Spleen (tissue), 11 donors: Measurements from ENCODE around the gene C10orf62. TPM values are rescaled to one million over a fixed set of nuclear protein-coding genes. Genes with fewer than 3 reads are reported as not detected.

Source experiments
- DNase-seq: peaks from one replicate; pipeline ENCODE4 v3.0.0-alpha.2; 2020
- H3K27ac ChIP-seq, 8 donors: fragments of 200-600 bp; sonication (generic) in 7 of 8; 1 replicate in 4 of 8; 2 replicates in 4 of 8; pipeline versions ENCODE4 v1.5.0 to v1.8.0; 2016 to 2021; ENCODE audit warnings: inconsistent platforms in 4 of 8, mild to moderate bottlenecking in 4 of 8, moderate library complexity in 1 of 8
- H3K27me3 ChIP-seq, 7 donors: fragments of 200-600 bp; sonication (generic) in 6 of 7; replicated peaks in 1 of 7; 1 replicate in 4 of 7; 2 replicates in 3 of 7; pipeline versions ENCODE4 v1.5.0 to v1.8.0; 2016 to 2021; ENCODE audit warnings: inconsistent platforms in 3 of 7, mild to moderate bottlenecking in 1 of 7
- H3K36me3 ChIP-seq, 6 donors: fragments of 200-600 bp; sonication (generic) in 5 of 6; 1 replicate in 4 of 6; 2 replicates in 2 of 6; pipeline versions ENCODE4 v1.5.0 to v1.8.0; 2016 to 2021; ENCODE audit warnings: inconsistent platforms in 2 of 6
- H3K4me1 ChIP-seq, 6 donors: fragments of 200-600 bp; sonication (generic) in 5 of 6; 1 replicate in 3 of 6; 2 replicates in 3 of 6; pipeline versions ENCODE4 v1.5.0 to v1.8.0; 2016 to 2021; ENCODE audit warnings: inconsistent platforms in 3 of 6
- H3K4me3 ChIP-seq, 8 donors: fragments of 200-600 bp; sonication (generic) in 7 of 8; 1 replicate in 4 of 8; 2 replicates in 4 of 8; pipeline versions ENCODE4 v1.5.0 to v1.8.0; 2016 to 2021; ENCODE audit warnings: inconsistent platforms in 4 of 8, mild to moderate bottlenecking in 4 of 8, moderate library complexity in 2 of 8
- H3K9me3 ChIP-seq, 8 donors: fragments of 200-600 bp; sonication (generic) in 7 of 8; 1 replicate in 4 of 8; 2 replicates in 4 of 8; pipeline versions ENCODE4 v1.5.0 to v1.8.0; 2016 to 2021; ENCODE audit warnings: inconsistent platforms in 4 of 8
- POLR2A ChIP-seq, 3 donors: fragments of 450-650 bp; IDR thresholded peaks; one replicate each; pipeline ENCODE4 v1.5.1; 2017; ENCODE audit warnings: antibody characterized with exemption in 3 of 3, mild to moderate bottlenecking in 1 of 3
- POLR2AphosphoS5 ChIP-seq, 3 donors: sonication (generic); formaldehyde crosslinking; IDR thresholded peaks; one replicate each; pipeline ENCODE4 v1.5.1; 2017; ENCODE audit warnings: antibody characterized with exemption in 3 of 3
- WGBS, 5 donors: extraction: QIAGEN DNeasy Blood & Tissue Kit in 3 of 5; methylation state at CpG; one replicate each; pipeline versions ENCODE4 v1.1.5 to v1.1.7; 2013 to 2018; 5-methylcytosine and 5-hydroxymethylcytosine counted together
- intact Hi-C: fragments of 100-400 bp; cut with DNase I; formaldehyde crosslinking; loops from one replicate; pipeline ENCODE4 v1.15.0; 2023; ENCODE audit warnings: low total_unique reads
- polyA plus RNA-seq, 3 donors: library from polyadenylated mRNA; stranded (reverse); fragments of 200-250 nt; gene quantifications; one replicate each; pipeline ENCODE4 v1.2.1, GENCODE V29; 2013
- total RNA-seq, 7 donors: library from RNA; depleted of rRNA in 3 of 7; stranded (reverse); fragments of >200 nt in 3 of 7; fragmentation: NEBNext Ultra II Directional in 4 of 7; extraction: Animal tissue kit (Norgen Biotek cat#: 25700) in 4 of 7; gene quantifications; one replicate each; pipeline versions ENCODE4 v1.1.0 to v1.2.1, GENCODE V29; 2016 to 2021
- TF ChIP-seq, protein P1 (sequence below), 11 experiments: fragments of 200-600 bp in 7 of 11; fragments of 450-650 bp in 4 of 11; sonication (generic) in 4 of 11; IDR thresholded peaks in 8 of 11; conservative IDR thresholded peaks in 3 of 11; 1 replicate in 7 of 11; 2 replicates in 4 of 11; pipeline versions ENCODE4 v1.4.0 to v1.8.0; 2016 to 2021; ENCODE audit warnings: antibody characterized with exemption in 11 of 11, inconsistent platforms in 4 of 11, mild to moderate bottlenecking in 1 of 11
- donor health status: healthy with polysubstance abuse.
- donor health status: DM: no; HTN: no; CAD: no; lungs with moderate emphysema.
- donor health status: DM: no; HTN: no; CAD: no.
- donor health status: Bipolar disorder and iron deficiency.
- donor health status: healthy.
- donor health status: DM: no; HTN: no; CAD: no.
- donor health status: DM: yes; HTN: yes; CAD: no.

Gene C10orf62
- total and polyA plus RNA-seq, 10 donors = not detected

DNA sequence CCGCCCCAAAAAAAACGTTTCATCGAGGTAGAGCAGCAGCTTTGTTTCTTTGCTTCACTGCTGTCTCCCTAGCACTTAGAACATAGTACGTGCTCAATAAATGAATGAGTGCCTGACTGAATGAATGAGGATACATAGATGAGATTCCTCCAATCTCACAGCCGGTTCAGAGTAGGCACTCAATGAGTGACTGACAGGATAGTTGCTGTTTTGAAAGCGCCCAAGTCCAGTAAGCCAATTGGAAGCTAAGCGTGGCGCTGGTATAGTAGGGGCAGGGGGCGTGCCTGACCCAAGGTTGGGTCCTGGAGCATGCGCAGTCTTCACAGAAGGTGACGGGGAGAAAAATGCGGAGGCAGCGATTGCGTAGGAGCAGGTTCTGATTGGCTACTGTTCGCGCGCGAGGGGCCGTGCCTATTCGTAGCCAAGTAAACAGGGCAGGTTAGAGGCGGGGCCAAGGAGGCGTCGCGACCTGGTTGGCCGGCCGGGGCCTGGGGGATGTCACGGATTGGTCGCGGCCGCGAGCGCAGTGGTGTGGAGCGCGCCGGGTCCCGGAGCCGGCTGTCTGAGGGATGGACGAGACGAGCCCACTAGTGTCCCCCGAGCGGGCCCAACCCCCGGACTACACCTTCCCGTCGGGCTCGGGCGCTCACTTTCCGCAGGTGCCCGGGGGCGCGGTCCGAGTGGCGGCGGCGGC, 50.8 kb downstream of the C10orf62 start, which contains the start of gene PI4K2A:
PI4K2A (plus strand) TSS at position 498 of the 694 bp plus-strand sequence; CDS start at position 570, 72 bp downstream.
- peak within 1 kb of the TSS; percentile 31 to 95 (median 90) for H3K27ac ChIP-seq
- peaks cover 0 to 20% (median 3%) of the 10 kb centered on the region in 6 donors for H3K36me3 ChIP-seq
- H3K9me3 ChIP-seq = no peaks in the 10 kb centered on the region
- peak in 1 of 3 donors; percentile 56 for TF ChIP-seq POLR2A (IDR thresholded peaks at IDR 0.05)
- TF ChIP-seq POLR2AphosphoS5 (IDR thresholded peaks at IDR 0.05) = peak; percentile 88 to 96 (median 94)
- TF ChIP-seq, protein P1, sequence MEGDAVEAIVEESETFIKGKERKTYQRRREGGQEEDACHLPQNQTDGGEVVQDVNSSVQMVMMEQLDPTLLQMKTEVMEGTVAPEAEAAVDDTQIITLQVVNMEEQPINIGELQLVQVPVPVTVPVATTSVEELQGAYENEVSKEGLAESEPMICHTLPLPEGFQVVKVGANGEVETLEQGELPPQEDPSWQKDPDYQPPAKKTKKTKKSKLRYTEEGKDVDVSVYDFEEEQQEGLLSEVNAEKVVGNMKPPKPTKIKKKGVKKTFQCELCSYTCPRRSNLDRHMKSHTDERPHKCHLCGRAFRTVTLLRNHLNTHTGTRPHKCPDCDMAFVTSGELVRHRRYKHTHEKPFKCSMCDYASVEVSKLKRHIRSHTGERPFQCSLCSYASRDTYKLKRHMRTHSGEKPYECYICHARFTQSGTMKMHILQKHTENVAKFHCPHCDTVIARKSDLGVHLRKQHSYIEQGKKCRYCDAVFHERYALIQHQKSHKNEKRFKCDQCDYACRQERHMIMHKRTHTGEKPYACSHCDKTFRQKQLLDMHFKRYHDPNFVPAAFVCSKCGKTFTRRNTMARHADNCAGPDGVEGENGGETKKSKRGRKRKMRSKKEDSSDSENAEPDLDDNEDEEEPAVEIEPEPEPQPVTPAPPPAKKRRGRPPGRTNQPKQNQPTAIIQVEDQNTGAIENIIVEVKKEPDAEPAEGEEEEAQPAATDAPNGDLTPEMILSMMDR (IDR thresholded peaks at IDR 0.05 in 8 of 11, conservative IDR thresholded peaks at IDR 0.05 in 3 of 11) = peak in 4 of 11 experiments; percentile 10 to 47 (median 28)
- peak; percentile 99 for DNase-seq
- 2 to 3% (median 3%) methylated on average over 27 to 54 of the region's 54 CpGs for WGBS, 5 donors
- peak within 1 kb of the TSS; percentile 42 to 95 (median 80) for H3K4me3 ChIP-seq
- intact Hi-C loops = no loop called here
- no peaks in the 10 kb centered on the region for H3K27me3 ChIP-seq
- peaks cover 11 to 33% (median 19%) of the 10 kb centered on the region in 6 donors for H3K4me1 ChIP-seq

Other genes starting within 250 kb of the C10orf62 start
- gene RRP12, start 188.4 kb upstream of the C10orf62 start, total RNA-seq = 10 to 100 TPM; 13.4 to 51.4 (median 24.6) TPM
- gene RRP12, start 188.4 kb upstream of the C10orf62 start, polyA plus RNA-seq = 10 to 100 TPM; 12.3 to 30.3 (median 25.1) TPM
- 100 to 1,000 TPM; 144 to 235 (median 197) TPM for gene PGAM1, start 163.5 kb upstream of the C10orf62 start, total RNA-seq
- gene PGAM1, start 163.5 kb upstream of the C10orf62 start, polyA plus RNA-seq = 100 to 1,000 TPM in 1 of 3 donors, 10 to 100 TPM in 2; 51.4 to 146 (median 98.8) TPM
- gene EXOSC1, start 143.7 kb upstream of the C10orf62 start, total RNA-seq = 10 to 100 TPM; 28.7 to 38.2 (median 33.8) TPM
- 10 to 100 TPM; 42.1 to 50.5 (median 49.4) TPM for gene EXOSC1, start 143.7 kb upstream of the C10orf62 start, polyA plus RNA-seq
- 10 to 100 TPM; 23.6 to 26.1 (median 25.1) TPM for gene ZDHHC16, start 143.5 kb upstream of the C10orf62 start, total RNA-seq
- gene ZDHHC16, start 143.5 kb upstream of the C10orf62 start, polyA plus RNA-seq = 10 to 100 TPM; 14.0 to 20.1 (median 15.7) TPM
- 10 to 100 TPM; 54.5 to 91.5 (median 59.7) TPM for gene MMS19, start 91.3 kb upstream of the C10orf62 start, total RNA-seq
- 100 to 1,000 TPM in 1 of 3 donors, 10 to 100 TPM in 2; 53.5 to 101 (median 78.7) TPM for gene MMS19, start 91.3 kb upstream of the C10orf62 start, polyA plus RNA-seq
- gene UBTD1, start 90.8 kb upstream of the C10orf62 start, total RNA-seq = 10 to 100 TPM in 6 of 7 donors, 1 to 10 TPM in 1; 8.0 to 17.6 (median 12.1) TPM
- 10 to 100 TPM in 1 of 3 donors, 1 to 10 TPM in 2; 4.5 to 11.5 (median 6.8) TPM for gene UBTD1, start 90.8 kb upstream of the C10orf62 start, polyA plus RNA-seq
- not detected for gene ANKRD2, start 16.9 kb upstream of the C10orf62 start, total RNA-seq
- under 1 TPM; 0.10 to 0.52 (median 0.18) TPM for gene ANKRD2, start 16.9 kb upstream of the C10orf62 start, polyA plus RNA-seq
- gene HOGA1, start 5.3 kb upstream of the C10orf62 start, total RNA-seq = under 1 TPM in 2 of 7 donors, not detected in 5; 0.19 to 0.32 TPM
- gene HOGA1, start 5.3 kb upstream of the C10orf62 start, polyA plus RNA-seq = under 1 TPM; 0.11 to 0.42 (median 0.15) TPM
- gene MORN4, start 43.8 kb downstream of the C10orf62 start, total RNA-seq = 1 to 10 TPM; 1.6 to 5.0 (median 2.8) TPM
- gene MORN4, start 43.8 kb downstream of the C10orf62 start, polyA plus RNA-seq = 1 to 10 TPM; 2.0 to 2.8 (median 2.6) TPM
- gene PI4K2A, start 51.0 kb downstream of the C10orf62 start, total RNA-seq = 10 to 100 TPM; 19.1 to 28.7 (median 23.4) TPM
- 10 to 100 TPM in 1 of 3 donors, 1 to 10 TPM in 2; 7.1 to 14.3 (median 7.5) TPM for gene PI4K2A, start 51.0 kb downstream of the C10orf62 start, polyA plus RNA-seq
- gene AVPI1, start 97.5 kb downstream of the C10orf62 start, total RNA-seq = 10 to 100 TPM in 6 of 7 donors, 1 to 10 TPM in 1; 4.8 to 35.8 (median 16.0) TPM
- 10 to 100 TPM in 1 of 3 donors, 1 to 10 TPM in 2; 4.0 to 12.2 (median 6.2) TPM for gene AVPI1, start 97.5 kb downstream of the C10orf62 start, polyA plus RNA-seq
- gene MARVELD1, start 124.0 kb downstream of the C10orf62 start, total RNA-seq = 10 to 100 TPM; 11.0 to 24.6 (median 17.2) TPM
- gene MARVELD1, start 124.0 kb downstream of the C10orf62 start, polyA plus RNA-seq = 1 to 10 TPM; 3.7 to 7.8 (median 6.4) TPM
- gene ZFYVE27, start 147.4 kb downstream of the C10orf62 start, total RNA-seq = 10 to 100 TPM; 29.2 to 42.2 (median 34.1) TPM
- gene ZFYVE27, start 147.4 kb downstream of the C10orf62 start, polyA plus RNA-seq = 10 to 100 TPM; 16.8 to 24.7 (median 17.5) TPM
- gene SFRP5, start 182.3 kb downstream of the C10orf62 start, total RNA-seq = not detected
- 1 to 10 TPM in 1 of 3 donors, under 1 TPM in 1, not detected in 1; 0.09 to 3.6 TPM for gene SFRP5, start 182.3 kb downstream of the C10orf62 start, polyA plus RNA-seq